Measurements from ENCODE around the gene PPP1R15A. TPM values are rescaled to one million over a fixed set of nuclear protein-coding genes. Genes with fewer than 3 reads are reported as not detected.
"Not testable (repeated sequence)": the region's sequence is repeated elsewhere in the genome, so short reads cannot be mapped to it uniquely, and the experiment has no call there.

PPP1R15A gene
- total RNA-seq, 1 donor from 2014 or later: 64.8 TPM

DNA sequence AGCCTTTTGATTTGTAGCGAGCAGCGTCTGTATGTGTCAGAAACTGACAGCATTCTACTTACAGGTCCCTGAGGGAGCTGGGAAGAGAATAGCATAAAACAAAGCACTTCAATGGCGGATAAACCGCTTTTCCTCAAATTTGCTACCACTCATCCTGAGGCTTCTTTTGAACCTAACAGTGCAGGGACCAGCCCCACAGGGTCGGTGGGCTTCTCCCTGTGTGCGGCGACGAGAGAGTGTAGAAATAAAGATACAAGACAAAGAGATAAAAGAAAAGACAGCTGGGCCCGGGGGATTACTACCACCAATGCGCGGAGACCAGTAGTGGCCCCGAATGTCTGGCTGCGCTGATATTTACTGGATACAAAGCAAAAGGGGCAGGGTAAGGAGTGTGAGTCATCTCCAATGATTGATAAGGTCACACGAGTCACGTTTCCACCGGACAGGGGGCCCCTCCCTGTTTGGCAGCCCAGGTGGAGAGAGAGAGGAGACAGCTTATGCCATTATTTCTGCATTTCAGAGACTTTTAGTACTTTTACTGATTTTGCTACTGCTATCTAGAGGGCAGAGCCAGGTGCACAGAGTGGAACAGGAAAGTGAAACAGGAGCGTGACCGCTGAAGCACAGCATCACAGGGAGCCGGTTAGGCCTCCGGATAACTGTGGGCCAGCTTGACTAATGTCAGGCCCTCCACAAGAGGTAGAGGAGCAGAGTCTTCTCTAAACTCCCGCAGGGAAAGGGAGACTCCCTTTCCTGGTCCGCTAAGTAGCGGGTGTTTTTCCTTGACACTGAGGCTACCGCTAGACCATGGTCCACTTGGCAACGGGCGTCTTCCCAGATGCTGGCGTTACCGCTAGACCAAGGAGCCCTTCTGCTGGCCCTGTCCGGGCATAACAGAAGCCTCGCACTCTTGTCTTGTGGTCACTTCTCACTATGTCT, 4.1 kb downstream of the PPP1R15A start:
- DNase-seq (ENCODE audit: missing footprints); ATAC-seq; intact Hi-C loops (cut with DNase I): not testable (repeated sequence)

DNA sequence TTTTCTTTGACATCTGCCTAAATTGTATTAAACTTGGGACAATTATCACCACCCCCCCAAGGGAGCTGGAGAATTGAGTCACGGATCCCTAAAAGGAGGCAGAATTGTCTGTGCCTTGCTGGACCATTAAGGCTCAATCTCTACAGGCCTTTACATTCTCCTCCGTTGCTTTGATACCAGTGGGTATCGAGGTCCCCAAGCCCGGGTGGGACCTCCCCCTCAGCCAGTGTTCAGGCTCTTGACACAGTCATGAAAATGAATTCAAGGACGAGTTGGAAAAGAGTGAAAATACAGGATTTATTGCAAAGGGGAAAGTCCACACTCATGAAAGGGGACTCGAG, 5.6 kb downstream of the PPP1R15A start:
- DNase-seq (ENCODE audit: missing footprints) (no peak), ATAC-seq (no peak)
- intact Hi-C loops (cut with DNase I): no loop called here

DNA sequence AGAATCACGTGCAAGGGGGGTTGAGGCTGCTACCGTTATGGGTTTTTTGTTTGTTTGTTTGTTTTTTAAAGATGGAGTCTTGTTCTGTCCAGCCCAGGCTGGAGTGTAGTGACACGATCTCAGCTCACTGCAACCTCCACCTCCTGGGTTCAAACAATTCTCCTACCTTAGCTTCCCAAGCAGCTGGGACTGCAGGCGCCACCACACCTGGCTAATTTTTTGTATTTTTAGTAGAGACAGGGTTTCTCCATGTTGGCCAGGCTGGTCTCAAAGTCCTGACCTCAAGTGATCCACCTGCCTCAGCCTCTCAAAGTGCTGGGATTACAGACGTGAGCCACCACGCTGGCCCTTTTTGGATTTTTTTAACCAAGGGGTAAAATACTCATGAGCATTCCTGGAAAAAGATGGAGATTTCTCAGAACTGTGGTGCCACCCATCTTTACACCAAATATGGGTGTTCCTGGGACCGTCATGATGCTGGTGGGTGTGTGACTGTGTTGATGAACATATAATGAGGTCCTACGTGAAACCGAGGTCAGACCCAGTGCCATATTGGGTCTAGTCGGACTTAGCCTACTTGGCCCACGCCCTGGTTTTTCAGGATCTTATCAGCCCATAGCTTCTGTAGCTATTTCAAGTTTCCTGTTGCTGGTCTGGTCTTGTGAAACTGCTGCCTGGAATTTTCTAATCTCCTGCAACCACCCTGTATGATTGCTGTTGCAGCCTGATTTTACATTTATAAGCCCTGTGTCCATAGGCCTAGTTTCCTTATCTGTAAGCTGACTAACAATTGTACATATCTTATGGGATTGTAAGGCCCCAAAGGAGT, 6.2 kb downstream of the PPP1R15A start:
- intact Hi-C loops (cut with DNase I): no loop called here
- ATAC-seq (peak; percentile 65), DNase-seq (ENCODE audit: missing footprints) (no peak)

DNA sequence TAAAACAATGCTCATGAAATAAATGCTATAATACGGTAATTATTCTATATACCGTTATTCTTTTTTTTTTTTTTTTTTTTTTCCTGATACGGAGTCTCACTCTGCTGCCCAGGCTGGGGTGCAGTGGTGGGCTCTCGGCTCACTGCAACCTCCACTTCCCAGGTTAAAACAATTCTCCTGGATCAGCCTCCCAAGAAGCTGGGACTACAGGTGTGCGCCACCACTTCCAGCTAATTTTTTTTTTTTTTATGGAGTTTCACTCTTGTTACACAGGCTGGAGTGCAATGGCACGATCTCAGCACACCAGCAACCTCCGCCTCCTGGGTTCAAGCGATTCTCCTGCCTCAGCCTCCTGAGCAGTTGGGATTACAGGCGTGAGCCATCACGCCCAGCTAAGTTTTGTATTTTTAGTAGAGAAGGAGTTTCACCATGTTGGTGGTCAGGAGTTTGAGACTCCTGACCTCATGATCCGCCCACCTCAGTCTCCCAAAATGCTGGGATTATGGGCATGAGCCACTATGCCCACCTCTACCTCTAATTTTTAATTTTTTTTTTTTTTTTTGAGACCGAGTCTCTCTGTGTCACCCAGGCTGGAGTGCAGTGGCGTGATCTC, 6.9 kb downstream of the PPP1R15A start:
- DNase-seq (ENCODE audit: missing footprints) (no peak), ATAC-seq (no peak)
- intact Hi-C loops (cut with DNase I): no loop called here

DNA sequence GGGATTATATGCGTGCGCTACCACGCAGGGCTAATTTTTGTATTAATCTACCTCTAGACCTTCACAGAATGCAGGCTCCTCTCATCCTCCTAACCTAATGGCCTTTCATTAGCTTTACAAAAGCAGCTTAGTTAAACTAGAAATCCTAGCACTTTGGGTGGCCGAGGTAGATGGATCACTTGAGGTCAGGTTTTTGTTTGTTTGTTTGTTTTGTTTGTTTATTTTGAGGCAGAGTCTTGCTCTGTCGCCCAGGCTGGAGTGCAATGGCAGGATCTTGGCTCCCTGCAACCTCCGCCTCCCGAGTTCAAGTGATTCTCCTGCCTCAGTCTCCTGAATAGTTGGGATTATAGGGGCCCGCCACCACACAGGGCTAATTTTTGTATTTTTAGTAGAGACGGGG, 7.5 kb downstream of the PPP1R15A start:
- DNase-seq (ENCODE audit: missing footprints); intact Hi-C loops (cut with DNase I); ATAC-seq: not testable (repeated sequence)

DNA sequence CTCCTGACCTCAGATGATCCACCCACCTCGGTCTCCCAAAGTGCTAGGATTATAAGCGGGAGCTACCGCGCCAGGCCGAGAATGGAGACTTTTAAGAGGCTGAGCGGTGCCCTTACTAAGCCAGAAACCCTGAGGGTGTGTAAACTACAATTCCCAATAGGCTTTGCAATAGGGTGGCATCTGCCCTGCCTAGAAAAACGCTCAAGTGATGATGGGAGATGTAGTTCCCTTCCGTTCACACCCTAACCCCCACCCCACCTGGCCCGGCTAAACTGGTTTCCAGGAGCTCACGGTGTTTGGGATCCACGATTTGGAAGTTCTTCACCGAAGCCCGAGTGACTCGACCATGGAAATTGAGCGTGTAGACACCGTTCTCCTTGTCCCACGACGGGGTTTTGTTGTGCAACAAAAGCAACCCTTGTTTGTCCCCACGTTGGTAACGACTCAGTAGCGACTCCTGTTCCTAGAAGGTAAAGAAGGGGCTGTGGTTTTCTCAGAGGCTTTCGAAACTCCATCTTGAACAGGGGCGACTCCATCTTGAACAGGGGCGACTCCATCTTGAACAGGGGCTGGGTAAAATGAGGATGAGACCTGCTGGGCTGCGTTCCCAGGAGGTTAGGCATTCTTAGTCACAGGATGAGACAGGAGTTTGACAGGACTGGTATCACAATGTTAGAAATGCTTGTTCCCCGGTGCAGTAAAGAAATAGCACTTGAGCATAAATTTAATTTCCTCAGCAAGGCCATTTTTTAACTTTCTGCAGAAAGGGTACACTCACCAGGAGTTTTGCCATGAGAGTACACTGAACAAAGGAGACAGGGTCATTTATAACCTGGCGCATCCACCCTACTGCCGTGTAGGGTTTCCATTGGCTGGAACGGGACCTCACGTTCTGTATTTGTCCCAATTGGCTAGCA, 9.8 kb downstream of the PPP1R15A start:
- ATAC-seq: no peak
- intact Hi-C loops (cut with DNase I): no loop called here

DNA sequence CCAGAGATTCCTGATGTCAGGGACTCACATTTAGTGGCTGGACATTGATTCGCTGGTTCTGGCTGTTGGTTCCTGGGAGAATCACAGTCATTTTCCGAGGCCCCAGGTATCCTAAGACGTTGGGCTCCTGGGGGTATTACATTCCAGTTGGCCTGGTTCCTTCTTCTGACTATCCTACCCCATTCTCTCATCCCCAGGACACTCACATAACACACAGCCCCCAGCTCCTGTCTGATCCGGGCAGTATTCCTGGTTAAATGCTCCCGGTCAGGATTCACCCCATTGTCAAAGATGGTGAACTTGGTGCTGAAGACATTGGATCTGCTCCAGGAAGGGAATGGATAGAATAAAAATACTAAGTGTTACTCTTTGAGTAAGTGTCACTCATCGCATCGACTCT, 11.5 kb downstream of the PPP1R15A start:
- intact Hi-C loops (cut with DNase I): no loop called here
- ATAC-seq (no peak), DNase-seq (ENCODE audit: missing footprints) (no peak)

More for the DNA sequence above, 9.8 kb downstream of the PPP1R15A start:
- no peak for DNase-seq (ENCODE audit: missing footprints)

DNA sequence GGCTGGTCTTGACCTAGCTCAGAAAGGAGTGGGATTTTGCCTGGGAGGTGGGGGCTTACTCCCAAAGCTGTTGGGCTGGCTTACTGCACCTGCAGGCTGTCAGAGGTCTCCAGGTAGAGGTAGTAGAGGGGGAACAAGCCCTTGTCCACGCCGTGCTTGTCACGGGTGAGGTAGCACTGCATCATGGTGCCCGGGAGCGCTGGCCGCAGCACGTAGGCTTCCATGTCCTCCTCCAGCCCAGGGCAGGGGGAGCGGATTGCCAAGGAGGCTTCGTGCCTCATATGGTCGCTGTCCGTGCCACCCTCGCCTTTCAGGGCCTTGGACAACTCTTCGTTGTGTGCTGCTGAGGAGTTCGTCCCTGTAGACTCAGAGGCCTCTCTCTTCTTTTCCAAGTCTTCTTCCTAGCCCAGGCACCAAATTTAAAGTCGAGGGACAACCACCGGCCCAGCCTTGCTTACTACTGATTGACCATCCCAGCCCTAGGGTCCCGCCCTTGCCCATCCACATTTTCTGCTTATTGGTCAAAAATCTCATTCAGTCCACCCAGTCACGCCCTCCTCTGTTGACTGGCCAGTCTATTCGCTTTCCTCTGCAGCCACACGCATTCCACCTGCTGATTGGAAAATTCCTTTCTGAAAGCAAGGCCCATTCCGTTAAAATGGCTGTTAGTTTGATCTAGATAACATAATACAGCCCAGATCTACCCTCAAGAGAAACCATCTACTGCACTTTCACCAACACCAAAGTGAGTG, 15.8 kb downstream of the PPP1R15A start:
- DNase-seq (ENCODE audit: missing footprints) (no peak), ATAC-seq (no peak)
- intact Hi-C loops (cut with DNase I): no loop called here

DNA sequence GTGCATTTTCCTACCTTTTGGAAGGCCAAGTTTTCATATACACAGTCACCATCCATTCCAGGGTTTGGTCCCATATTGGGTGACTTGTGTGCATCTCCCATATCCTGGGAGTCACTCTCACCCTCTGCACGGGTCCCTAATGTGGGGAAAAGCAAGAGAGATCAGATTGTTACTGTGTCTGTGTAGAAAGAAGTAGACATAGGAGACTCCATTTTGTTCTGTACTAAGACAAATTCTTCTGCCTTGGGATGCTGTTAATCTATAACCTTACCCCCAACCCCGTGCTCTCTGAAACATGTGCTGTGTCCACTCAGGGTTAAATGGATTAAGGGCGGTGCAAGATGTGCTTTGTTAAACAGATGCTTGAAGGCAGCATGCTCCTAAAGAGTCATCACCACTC, 17.3 kb downstream of the PPP1R15A start:
- ATAC-seq; DNase-seq (ENCODE audit: missing footprints); intact Hi-C loops (cut with DNase I): not testable (repeated sequence)

DNA sequence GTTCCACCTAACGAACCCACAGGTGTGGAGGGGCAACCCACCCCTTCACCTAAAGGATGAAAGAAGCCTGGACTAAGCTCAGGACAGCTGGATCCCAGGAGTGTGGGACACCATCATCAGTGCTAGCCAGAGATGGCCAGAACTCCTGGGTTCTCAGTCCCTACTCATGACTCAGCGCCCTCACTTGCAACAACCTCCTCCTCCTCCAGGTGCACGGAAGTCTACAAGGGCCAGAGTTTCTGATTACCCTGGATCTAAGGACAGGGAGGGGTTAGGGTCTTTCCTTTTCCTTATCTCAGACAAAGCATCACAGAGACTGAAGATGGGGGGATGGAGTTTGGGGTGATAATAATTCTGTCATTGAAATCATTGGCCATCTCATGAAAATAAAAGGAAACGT, 18.3 kb downstream of the PPP1R15A start:
- ATAC-seq: no peak
- DNase-seq (ENCODE audit: missing footprints): no peak
- intact Hi-C loops (cut with DNase I): no loop called here

DNA sequence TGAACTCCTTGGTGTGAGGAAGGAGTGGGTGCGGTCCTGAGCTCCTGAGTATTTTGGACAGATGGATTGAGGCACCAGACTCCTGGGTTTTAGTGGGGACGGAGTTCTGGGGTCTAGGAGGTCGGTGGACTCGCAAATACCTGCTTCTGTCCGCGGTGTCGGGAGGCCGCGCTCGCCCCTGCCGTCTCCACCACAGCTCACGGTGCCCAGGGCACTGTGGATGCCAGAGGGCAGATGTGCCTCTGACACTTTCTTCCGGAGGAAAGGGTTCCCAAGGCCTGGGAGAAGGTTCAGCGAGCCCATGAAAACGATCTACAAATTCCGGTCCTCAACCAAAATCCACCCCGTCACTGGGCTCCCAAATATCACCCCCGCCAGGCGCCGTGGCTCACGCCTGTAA, 23.0 kb downstream of the PPP1R15A start:
- intact Hi-C loops (cut with DNase I): no loop called here
- no peak for DNase-seq (ENCODE audit: missing footprints)
- no peak for ATAC-seq

DNA sequence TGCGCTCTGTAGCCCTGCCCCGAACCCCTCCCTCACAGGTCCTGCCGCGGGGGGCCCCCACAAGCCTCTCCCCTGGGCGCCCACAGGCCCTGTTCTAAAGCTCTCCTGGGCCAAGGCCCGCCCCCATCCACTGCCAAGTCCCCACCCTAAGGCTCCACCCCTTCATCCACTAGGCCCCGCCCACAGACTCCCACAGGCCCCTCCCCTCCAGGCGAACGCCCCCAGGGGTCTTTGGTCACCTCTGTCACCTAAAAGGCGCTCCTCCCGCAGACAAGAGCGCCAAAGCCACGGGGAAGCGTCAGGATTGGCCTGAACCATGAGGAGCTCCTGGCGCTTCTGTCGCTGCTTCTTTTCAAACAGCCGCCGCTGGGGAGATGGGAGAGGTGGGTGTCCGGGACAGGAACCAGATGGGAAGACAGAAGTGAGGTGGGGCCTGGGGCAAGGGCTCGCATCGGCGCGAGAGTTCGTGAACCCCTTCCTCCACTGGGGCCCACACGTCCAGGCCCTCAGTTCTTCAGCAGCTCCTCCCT, 24.0 kb downstream of the PPP1R15A start:
- ATAC-seq: peak; percentile 51
- peak; percentile 84 for DNase-seq (ENCODE audit: missing footprints)
- intact Hi-C loops (cut with DNase I): no loop called here

DNA sequence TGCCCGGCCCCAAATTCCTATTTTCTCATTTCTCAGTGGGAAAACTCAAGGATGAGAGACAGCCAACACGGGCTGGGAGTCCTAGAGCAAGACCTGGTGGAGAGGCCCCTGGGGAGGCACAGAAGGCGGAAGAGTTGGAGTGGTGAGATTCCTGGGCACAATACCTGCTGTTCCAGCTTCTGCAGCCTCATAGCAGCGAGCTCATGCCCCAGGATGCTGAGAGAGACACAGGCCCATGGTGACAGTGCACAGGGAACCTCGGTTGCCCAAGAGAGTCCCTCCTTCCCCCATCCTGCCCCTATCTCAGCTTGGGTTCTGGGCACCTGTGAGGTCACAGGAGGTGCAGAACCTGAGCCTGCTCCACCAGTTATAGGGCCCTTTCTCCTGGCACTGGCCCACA, 25.0 kb downstream of the PPP1R15A start:
- intact Hi-C loops (cut with DNase I): no loop called here

DNA sequence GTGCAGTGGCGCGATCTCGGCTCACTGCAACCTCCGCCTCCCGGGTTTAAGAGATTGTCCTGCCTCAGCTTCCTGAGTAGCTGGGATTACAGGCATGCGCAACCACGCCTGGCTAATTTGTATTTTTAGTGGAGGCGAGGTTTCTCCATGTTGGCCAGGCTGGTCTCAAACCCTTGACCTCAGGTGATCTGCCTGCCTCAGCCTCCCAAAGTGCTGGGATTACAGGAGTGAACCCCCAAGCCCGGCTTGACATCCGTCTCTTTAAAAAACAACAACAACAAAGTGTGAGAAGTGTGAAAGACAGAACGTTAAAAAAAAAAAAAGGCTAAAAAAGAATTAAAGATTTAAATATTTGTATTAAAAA, 27.1 kb downstream of the PPP1R15A start:
- ATAC-seq; DNase-seq (ENCODE audit: missing footprints); intact Hi-C loops (cut with DNase I): not testable (repeated sequence)

More for the DNA sequence above, 25.0 kb downstream of the PPP1R15A start:
- ATAC-seq: no peak
- no peak for DNase-seq (ENCODE audit: missing footprints)

DNA sequence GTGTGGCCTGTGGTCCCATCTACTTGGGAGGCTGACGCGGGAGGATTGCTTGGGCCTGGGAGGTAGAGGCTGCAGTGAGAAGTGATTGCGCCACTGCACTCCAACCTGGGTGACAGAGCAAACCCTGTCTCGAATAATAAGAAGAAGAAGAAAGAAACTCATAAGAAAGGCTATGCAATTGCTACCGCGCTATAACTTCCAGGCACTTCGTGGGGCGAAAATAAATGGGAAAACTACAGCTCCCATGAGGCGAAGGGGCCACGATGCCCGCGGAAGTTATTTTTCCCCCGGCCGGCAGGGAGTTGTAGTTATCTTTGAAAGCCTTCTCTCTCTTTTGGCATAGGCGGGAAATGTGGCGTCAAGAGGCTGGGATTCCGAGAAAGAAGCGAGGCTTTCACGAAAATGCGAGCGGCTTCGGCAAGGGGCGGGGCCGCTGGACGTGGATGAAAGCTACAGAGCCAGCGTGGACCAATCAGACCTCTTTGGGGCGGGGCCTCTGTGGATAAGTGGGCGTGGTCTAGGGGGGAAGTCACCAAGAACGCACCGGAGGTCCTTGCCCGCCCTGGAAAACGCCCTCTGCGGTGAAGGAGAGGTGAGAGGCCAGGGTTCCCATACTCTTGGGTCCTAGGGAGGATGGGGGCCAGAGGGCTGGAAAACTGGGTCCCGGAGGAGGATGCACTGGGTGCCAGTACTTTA, 27.7 kb downstream of the PPP1R15A start, which contains the start of gene NUCB1:
TSS of gene NUCB1 (plus strand) at position 532 of the 696 bp plus-strand sequence. CDS start 485 bp downstream, outside the sequence.
- intact Hi-C loops (cut with DNase I): loop anchor here (2.0 to 5.0 kb wide), 2 partner anchors 25 to 52 kb away; partner anchors contain the start of gene BAX
- DNase-seq (ENCODE audit: missing footprints) (peak; percentile 99), ATAC-seq (peak; percentile 98)
